ENCODE results near the gene DOC2B.
"Not testable (repeated sequence)": the region's sequence is repeated elsewhere in the genome, so short reads cannot be mapped to it uniquely, and the experiment has no call there.

Gene DOC2B

DNA sequence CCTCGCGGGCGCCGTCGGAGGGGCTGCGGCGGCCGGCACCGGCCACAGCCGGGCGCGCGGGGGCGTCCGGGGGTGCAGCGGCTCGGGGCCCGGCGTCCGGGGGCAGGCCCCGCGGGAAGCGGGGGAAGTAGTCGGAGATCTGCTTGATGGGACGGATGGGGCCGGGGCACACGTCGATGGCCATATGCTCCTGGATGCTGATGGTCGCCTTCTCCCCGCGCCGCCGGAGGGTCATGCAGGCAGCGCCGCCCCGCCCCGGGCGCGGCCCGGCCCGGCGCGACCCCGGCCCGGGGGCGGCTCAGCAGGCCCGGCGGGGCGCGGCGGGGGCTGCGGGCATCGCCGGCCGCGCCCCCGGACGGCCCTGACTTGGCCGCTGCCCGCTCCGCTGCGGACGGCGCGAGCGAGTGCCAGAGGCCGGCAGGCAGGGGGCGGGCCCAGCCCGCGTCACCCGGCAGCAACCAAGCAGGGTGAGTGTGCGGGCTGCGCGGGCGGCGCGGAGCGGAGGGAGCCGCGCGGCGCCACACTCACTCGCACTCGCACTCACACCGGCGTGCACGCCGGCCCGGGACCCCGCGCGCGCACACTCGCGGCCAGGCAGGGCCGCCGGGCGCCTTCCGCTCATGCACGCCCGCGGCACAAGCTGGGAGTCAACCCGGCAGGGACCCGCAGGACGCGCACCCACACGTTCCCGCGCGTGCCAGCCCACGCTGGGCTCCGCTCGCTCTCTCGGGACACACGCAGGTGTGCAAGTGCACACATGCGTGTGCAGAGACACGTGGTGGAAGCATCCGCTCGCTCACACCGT, at the start of gene DOC2B:
TSS of gene DOC2B (minus strand) at position 406 of the 805 bp plus-strand sequence. CDS start at position 235, 171 bp downstream.
- DNase-seq (ENCODE audit: low read depth in 2 of 2), result no peak

DNA sequence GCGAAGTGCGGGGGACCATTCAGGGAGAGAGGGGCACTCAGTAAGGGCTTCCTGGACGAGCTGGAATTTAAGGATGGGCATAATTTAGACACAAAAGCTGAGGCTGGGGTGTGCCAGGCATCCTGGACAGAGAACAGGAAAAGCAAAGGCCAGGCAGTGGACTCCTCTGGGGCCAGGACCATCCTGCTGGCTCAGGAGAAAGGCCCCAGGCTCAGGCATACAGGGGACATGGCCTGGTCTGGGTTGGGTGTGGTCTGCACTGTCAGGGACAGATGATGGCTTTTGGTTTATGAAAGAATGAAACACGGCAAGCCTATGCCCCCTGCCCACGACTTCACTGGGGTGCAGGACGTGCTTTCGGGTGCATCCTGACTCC, 48.9 kb upstream of the DOC2B start:
- no peak for DNase-seq (ENCODE audit: low read depth in 2 of 2)

DNA sequence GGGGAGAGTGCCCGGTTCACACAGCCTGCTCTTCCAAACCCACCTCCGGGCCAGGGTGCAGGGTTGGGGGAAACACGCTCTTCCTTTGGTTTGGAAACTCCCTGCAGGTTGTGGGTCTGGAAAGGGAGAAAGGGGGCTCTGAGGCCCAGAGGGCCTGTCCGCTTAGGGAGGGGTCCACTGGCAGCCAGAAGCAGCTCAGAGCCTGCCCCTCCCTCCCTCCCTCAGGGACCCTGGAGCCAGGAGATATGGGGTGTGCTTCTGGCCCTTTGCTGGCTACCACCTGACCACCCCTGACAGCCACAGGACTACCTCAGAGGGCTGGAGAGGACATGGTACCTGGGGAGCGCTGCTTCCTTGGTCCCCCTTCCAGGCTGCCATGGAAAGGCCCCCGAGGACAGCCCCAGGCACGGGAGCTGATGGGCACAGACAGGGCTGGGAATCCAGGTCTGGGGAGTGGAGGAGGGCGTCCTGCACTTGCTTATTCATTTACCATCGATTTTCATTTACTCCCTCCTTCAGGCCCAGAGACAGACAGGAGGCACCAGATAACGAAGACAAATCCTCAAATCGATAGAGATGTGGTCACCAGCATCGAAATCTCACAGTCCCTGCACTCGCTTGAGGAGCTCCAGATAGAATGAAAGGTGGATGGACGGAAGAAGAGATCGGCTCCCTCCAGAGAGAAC, 48.4 kb upstream of the DOC2B start:
- DNase-seq (ENCODE audit: low read depth in 2 of 2), result no peak

DNA sequence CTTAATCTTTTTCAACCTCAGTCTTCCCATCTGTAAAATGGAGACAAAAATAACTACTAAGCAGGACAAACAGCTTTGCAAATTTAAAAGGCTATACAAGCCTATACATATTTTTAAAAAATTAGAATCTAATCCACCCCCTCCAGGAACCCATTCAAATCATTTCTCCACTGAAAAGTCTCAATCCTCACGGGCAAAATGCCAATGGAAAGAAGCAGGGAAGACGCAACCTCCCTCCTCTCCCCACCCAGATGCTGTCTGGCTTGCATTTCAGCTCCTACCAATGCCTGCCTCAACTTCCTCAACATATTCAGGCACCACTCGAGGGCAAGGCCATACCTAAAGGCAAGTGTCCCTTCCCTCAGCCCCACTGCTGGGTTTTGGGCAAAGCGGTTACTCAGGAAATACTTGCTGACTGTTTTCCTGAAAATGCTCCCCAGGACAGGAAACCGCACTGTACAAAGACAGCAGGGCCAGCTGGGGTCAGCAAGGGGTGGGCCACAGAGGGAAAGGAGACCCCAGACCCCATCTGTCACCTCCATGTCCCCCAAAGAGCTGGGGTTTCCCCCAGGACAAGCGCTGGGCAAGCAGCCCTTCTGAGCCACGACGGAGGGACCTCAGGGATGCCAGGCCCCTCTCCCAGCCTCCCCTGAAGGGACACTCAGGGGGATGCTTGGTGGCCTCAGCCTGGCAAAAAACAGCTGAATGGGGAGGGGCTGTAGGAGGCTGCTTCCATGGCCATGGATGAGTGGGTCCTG, 47.7 kb upstream of the DOC2B start:
- no peak for DNase-seq (ENCODE audit: low read depth in 2 of 2)

DNA sequence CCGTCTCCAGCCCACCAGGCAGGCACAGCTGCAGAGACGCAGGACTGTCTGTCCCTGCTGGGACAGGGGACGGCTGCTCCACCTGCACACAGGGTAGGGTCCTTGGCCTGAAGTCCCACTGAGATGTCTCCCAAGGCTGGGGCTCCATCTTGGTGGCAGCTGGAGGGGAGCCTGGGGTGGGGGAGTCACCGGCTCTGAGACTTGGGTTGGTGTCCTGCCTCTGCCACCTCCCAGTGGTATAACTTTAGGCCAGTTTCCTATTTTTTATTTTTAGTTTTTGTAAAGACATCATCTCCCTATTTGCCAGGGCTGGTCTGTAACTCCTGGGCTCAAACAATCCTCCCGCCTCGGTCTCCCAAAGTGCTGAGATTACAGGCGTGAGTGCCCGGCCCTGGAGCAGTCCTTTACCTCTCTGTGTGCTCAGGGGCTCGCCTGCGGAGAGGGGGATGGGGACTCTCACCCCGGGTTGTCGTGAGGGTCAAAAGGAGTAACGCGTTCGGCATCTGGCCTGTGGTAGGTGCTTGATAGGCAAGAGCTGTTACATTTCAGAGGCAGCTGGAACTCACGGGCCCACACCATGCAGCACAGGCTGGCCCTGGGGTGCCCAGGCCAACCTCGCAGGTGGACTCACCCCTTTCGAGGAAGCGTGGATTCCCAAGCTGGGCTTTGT, 46.6 kb upstream of the DOC2B start:
- DNase-seq (ENCODE audit: low read depth in 2 of 2), result no peak

DNA sequence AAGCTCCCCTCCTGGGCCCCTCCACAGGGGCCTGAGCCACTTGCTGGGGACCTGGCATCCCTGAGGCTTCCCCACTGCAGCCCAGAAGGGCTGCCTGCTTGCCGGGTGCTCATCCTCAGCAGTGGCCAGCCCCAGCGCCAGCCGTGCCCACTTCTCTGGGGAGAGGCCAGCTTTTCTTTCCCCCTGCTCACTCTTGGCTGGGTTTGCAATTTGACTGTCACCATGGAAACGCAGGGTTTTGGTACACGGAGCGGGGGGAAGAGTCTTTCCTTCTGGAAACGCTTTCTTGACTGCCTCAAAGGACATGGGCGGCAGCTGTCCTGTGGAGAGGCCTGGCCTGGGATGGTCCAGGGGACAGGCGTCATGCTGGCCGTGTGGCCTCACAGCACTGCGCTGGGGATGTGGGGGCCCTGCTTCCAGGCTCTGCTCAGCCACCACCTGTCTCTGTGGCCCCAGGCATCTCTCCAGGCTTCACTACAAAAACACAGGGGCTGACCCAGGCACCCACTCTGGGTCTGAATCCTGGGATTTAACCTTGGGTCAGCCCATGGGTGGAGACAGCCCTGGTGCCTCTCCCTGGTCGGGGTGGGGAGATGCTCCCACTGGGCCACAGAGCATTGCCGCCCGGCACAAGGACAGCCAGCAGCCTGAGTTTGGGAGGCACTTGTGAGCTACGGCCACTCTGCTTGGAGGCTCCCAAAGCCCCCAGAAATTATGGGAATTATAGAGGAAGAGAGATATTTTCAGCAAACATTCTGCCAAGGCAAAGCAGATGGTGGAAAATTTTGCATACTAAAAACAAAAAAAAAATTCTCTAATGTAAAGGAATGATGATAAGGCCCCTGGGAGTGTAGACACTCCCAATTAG, 45.9 kb upstream of the DOC2B start:
- DNase-seq (ENCODE audit: low read depth in 2 of 2), result no peak

DNA sequence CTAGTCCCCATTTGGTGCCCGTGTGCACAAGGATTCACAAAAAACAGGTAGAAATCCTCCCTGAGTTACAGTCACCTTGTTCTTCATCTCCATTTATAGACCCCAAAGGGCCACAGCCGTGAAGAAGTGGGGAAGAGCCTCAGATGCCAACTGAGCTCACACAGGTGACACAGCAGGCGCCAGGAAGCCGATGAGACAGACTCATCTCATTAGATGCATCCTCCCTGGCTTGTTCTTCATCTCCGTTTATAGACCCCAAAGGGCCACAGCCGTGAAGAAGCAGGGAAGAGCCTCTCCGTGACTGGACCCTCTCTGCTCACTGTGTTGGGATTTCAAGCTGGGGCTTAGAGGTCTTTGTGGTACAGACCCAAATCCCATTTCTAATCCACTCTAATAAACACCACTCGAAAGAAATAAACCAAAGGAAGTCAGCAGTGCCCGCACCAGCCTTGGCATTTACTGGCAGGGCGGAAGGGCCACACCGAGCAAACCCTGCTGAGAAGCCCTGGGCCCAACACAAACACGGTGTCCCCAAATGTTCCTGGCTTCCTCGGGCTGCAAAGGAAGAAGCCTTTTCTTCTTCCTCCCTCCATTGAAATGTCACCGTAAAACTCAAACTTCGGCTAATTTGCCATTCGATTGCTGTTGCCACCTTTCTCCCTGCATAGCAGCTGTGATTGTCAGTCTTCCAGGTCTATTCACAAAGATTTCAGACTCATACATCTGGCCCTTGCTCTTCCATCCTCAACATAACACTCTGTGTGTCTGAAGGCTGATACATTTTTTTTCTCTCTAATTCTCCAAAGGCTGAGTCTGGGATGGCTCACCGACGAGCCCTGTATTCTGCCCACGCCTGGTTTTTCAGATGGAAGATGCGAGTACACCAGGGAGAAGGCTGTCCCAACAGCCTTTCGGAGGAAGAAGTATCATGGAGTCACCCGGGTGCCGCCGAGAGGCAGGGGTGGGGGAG, 44.9 kb upstream of the DOC2B start:
- no peak for DNase-seq (ENCODE audit: low read depth in 2 of 2)

DNA sequence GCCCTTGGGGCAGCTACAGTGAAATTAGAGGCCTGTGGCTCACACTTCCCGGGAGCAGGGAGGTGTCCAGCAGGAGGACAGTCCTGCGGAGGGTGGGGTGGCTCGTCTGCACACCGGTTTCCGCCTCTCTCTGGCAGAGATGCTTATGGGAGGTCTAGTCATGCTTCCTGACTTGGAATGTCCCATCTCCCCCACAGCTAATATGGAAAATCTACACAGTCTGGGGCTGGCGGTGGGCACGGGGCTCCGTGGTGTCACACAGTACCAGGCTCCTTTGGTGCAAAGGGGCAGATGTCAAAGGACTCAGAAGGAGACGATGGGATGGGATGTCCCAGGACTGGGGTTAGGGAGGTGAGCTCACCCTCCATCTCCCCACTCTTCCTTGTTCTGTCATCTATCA, 44.1 kb upstream of the DOC2B start:
- DNase-seq (ENCODE audit: low read depth in 2 of 2), result no peak

DNA sequence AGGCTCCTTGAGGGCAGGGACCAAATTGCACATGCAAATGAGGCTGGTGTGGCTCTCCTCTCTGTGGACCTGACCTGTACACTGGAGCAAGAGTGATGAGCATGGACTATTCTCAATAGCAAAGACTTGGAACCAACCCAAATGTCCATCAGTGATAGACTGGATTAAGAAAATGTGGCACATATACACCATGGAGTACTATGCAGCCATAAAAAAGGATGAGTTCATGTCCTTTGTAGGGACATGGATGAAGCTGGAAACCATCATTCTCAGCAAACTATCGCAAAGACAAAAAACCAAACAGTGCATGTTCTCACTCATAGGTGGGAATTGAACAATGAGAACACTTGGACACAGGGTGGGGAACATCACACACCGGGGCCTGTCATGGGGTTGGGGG, 43.1 kb upstream of the DOC2B start:
- not testable (repeated sequence) for DNase-seq (ENCODE audit: low read depth in 2 of 2)

DNA sequence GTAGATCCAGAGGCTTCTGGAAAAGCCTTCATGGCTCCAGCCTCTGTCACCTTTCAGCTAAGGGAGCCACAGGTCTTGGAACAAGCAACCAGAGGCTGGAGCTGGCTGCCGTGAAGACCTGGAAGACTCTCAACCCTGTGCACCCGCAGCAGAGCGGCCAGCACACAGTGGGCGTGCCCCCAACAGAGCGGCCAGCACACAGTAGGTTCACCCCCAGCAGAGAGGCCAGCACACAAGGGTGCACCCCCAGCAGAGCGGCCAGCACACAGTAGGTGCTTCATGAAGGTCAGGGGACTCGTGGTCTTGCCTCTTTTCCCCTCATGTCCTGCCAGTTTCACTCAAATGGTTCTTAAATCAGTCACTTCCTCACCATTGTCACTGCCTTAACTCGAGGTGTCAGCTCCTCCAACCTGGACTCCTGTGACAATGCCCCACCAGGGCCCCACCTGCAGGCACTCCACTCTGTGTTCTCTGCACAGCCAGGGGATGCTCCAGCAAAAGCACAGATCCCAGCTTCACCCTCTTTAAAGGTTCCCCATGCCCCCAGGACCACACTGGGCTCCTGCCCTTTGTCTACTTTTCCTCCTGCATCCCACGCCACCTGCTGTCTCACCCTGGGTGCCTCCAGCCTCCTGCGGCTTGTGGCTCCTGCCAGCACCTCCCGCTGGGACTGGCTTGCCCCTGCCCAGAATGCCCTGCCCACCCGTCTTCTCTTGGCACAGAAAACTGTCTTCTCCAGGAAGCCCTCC, 42.4 kb upstream of the DOC2B start:
- DNase-seq (ENCODE audit: low read depth in 2 of 2), result no peak

DNA sequence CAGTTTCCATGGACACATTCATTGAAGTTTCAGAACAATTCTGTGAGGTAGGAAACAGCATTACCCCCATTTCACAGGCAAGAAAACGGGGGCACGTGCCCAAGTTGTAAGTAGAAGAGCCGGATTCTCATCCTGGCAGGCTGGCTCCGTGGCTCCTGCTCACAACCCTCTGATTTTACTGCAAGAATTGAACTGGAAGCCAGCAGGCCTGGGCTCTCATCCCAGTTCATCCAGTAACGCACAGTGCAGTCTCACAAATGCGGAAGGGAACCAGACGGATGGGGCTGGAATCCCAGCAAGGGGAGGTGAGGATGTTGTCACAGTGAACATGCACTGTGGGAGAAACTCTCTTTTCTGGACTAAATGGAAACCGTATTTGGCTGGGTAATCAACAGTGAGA, 40.7 kb upstream of the DOC2B start:
- no peak for DNase-seq (ENCODE audit: low read depth in 2 of 2)

DNA sequence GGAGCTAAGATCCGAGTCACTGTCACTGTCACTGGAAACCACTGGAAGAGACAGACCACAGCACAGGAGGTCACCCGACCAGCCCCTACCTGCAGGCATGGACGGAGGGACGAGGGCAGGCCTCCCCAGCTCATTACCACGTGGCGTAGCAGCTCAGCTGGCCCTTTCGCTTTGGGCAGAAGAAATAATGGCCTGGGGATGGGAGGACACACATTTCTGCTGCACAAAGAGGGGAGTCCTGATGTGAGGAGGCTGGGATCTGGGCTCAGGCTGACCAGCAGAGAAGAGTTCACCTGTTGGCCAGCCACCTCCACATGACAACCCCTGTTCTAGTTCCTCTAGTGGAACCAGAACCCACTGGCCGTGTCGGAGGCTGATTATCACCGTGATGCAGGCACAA, 38.2 kb upstream of the DOC2B start:
- DNase-seq (ENCODE audit: low read depth in 2 of 2), result no peak

DNA sequence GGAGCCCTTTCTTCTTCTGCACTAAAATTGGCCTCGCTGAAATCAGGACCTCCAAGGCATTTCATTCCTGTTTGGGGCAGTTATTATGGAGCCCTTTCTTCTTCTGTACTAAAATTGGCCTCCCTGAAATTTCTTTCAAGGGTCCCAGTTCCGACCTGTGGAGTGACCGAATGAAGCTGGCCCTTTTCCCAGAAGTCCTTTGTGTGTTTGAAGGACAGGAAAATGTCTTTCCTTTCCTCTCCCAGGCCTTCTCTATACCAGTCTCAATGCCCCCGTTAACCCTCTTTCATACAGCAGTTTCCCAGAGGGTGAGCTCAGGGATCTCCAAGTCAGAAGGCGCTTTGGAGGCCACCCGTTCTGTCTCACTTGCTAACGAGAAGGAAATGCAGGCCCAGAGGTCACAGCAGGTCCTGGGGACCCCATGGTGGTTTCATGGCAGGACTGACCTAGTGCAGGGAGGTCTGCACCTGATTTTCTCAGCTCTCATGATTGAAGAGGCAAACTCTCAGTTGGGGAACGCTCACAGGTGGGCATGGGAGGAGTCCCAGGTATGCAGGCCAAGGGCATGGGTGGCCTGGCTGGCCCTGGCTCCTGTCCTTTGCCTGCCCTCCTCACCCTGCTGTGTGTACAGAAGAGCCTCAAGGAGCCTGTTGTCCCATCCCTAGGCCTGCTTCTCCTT, 37.1 kb upstream of the DOC2B start:
- no peak for DNase-seq (ENCODE audit: low read depth in 2 of 2)

DNA sequence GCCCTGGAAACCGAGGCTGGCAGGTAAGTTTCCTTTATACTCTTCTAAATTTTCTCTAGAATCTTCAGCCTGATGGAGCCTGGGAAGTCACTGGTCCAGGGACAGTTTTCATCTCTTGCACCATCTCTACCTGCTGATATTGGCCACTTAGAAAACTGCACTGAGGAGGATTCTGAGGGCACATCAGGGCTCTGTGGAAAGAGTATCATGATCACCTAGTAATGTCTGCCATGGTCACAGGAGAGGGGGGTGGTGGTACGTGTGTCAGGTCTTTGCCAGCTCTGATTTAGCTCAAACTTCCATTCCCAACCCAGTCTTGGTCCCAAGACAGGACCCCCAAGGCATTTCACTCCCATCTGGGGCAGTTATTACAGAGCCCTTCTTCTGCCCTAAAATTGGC, 35.2 kb upstream of the DOC2B start:
- DNase-seq (ENCODE audit: low read depth in 2 of 2), result no peak

DNA sequence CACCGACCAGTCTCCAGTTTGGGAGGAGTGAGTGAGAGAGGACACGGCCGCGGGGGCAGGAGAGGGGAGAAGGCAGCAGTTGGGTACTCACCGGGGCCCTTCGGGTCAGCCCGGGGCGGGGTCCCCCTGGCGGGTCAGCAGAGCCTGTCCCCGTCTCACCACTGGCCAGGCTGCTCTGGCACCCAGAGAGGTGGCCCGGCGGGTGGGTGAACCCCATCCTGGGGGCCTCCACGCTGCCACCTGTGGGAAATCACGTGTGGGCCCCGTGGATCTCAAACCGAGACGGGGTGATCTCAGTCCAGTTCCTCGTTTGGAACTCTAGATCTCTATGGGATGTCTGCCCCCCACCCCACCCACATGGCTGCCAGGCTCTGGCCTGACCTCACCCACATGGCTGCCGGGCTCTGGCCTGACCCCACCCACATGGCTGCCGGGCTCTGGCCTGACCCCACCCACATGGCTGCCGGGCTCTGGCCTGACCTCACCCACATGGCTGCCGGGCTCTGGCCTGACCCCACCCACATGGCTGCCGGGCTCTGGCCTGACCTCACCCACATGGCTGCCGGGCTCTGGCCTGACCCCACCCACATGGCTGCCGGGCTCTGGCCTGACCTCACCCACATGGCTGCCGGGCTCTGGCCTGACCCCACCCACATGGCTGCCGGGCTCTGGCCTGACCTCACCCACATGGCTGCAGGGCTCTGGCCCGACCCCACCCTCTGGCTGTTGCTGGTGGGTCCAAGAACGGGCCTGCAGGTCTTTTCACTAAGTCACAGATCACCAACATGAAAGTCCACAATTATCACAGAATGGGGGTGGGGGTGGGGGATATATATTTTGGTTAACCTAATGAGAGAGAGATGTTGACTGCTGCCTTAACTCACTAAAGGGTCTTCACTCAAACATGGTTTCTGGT, 34.4 kb upstream of the DOC2B start:
- not testable (repeated sequence) for DNase-seq (ENCODE audit: low read depth in 2 of 2)

DNA sequence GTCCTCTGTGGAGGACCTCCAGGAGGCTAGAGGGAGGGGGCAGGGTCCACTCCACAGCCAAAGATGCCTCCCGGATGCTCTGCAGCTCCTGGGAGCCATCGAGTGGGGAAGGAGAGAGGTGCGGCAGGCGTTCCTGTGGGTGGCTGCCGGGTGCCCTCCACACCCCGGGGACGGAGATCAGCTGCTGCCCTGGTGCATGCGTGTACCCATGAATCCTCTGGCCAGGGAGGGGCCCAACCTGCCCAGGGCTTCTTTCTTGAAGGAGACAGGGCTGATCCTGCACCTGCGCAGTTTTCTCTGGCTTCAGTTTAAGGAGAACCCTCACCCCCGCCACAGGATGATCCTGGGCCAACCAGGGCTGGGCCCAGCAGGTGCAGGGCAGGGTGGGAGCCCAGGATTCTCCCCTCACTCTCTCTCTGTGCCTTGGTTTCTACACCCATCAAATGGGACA, 33.5 kb upstream of the DOC2B start:
- DNase-seq (ENCODE audit: low read depth in 2 of 2), result no peak

DNA sequence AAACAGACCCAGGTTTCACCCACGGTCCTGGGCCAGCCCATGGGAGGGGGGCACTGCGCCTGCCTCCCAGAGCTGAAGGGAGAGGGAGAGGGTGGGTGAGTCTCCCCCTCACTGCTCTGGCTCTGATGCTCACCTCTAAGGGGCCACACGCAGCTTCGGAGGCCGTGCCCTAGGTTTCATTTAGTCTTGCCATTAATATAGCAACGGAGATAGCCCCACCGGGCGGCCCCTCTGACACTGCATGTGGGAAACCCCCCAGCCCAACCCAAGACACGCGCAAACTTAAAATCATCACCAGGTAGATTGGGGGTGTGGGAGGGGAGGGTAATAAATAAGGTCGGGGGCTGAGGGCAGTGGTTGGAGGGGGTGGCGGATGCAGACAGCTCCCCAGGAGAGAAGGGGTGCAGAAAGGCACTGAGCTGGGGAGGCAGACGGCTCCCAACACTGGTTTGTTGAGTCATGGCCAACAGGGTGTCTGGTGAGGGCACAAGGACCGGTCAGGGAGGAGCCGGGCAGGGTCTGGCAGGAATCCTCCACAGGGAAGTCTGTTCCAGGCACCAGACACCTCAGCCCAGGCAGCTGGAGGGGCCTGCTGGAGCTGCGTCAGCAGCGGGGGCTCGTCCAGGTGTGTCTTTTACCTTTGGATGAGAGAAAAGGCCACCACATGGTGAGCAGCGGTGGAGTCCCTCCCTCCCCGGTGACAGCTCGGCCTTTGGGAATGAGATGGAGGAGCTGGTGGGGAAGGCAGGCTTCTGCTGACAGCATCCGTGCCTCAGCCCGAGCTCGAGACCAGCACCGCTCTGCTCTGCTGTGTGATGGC, 32.0 kb upstream of the DOC2B start:
- no peak for DNase-seq (ENCODE audit: low read depth in 2 of 2)
